ENCODE measurements around the gene PRAMEF13.
A peak's percentile ranks its signal among the peaks of the same experiment; 100 is the strongest.
"Not testable (repeated sequence)": the region's sequence is repeated elsewhere in the genome, so short reads cannot be mapped to it uniquely, and the experiment has no call there.

PRAMEF13 gene, protein sequence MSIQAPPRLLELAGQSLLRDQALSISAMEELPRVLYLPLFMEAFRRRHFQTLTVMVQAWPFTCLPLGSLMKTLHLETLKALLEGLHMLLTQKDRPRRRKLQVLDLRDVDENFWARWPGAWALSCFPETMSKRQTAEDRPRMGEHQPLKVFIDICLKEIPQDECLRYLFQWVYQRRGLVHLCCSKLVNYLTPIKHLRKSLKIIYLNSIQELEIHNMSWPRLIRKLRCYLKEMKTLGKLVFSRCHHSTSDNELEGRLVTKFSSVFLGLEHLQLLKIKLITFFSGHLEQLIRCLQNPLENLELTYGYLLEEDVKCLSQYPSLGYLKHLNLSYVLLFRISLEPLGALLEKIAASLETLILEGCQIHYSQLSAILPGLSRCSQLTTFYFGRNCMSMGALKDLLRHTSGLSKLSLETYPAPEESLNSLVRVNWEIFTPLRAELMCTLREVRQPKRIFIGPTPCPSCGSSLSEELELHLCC

DNA sequence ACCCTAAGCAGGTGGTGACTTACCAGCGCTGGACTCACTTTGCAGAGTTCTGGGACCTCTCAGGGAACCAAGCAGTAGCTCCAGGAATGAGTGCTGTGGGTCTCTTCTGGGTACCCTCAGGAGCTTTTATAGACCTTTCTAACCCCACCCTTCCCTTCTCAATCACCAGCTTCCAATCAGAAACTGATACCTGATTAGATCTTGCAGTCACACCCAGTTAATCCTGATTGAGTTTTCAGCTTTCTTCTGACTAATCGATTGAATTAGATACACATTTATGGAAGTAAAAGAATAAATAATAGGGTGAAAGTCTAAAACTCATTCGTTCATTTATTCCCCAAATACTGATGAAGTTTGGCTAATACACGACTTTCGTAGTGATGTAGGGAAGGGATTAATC, at the start of gene PRAMEF13:
Gene PRAMEF13 (minus strand): TSS at position 101 of the 400 bp plus-strand sequence. CDS start 1,820 bp downstream, outside the sequence.
- DNase-seq, result not testable (repeated sequence)

DNA sequence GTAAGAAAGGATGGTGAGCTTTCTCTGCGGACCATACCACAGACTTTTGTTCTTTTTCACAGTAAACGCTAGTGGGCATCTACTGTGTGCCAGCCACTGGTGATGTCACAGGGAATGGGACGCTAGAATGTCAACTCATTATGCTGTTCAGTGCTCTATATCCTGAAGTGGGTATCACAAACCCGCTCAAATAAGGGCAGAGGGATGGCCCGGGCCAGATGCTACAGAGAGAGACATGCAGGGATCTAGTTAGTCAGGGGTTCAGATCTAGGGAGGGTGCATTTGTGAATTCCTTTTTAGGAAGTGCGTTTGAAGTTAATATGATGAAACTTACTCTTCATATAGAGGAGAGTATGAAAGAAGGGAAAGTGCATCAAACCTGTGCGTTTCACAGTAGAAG, 45.9 kb upstream of the PRAMEF13 start:
- DNase-seq, result not testable (repeated sequence)

DNA sequence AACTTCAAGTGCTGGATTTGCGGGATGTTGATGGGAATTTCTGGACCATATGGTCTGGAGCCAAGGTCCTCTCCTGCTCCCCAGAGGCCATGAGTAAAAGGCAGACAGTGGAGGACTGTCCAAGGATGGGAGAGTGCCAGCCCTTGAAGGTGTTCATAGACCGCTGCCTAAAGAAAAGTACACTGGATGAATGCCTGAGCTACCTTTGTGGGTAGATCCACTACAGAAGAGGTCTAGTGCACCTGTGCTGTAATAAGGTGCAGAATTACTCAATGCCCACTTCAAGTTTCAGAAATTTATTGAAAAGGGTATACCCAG, 45.3 kb upstream of the PRAMEF13 start:
- DNase-seq, result not testable (repeated sequence)

DNA sequence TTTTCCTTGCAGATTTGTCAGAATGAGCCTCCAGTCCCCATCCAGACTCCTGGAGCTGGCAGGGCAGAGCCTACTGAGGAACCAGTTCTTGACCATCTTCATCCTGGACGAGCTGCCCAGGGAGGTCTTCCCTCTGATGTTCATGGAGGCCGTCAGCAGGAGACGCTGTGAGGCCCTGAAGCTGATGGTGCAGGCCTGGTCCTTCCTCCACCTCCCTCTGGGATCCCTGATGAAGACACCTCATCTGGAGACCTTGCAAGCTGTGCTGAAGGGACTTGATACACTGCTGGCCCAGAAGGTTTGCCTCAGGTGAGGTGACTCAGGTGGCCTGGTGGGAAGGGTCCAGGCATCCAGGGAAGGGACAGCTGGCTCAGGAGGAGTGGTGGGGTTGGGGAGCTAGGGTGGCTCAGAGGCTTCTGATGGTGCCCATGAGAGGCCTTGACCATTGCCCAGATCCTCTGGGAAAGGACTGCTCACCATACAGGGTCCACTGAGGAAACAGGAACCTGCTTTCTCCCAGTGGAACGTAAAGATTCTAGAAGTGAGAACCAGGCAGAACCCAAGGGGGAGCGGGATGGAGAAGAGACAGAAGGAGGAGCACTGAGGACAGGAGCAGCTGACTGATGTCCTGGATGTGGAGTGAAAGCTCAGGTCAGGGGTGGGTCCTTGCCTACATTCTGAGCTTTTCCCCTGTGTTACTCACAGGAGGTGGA, 44.8 kb upstream of the PRAMEF13 start:
- DNase-seq, result not testable (repeated sequence)

DNA sequence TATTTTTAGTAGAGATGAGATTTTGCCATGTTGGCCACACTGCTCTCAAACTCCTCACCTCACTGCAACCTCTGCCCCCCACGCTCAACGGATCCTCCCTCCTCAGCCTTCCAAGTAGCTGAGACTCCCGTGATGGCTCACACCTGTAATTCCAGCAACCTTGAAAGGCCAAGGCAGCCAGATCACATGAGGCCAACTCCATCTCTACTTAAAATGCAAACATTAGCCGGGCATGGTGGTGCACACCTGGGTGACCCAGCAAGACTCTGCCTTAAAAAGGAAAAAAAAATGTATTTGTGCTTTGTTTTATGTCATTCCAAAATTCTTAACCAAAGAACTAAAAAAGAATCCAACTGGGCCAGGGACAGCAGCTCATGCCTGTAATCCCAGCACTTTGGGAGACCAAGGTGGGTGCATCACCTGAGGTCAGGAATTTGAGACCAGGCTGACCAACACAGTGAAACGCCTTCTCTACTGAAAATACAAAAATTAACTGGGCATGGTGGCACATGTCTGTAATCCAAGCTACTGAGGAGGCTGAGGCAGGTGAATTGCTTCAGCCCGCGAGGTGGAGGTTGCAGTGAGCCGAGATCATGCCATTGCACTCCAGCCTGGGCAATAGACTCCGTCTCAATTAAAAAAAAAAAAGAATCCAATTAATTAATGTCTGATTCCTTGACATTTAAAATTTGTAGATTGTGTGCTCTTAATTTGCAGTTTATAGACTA, 42.5 kb upstream of the PRAMEF13 start:
- DNase-seq, result not testable (repeated sequence)

DNA sequence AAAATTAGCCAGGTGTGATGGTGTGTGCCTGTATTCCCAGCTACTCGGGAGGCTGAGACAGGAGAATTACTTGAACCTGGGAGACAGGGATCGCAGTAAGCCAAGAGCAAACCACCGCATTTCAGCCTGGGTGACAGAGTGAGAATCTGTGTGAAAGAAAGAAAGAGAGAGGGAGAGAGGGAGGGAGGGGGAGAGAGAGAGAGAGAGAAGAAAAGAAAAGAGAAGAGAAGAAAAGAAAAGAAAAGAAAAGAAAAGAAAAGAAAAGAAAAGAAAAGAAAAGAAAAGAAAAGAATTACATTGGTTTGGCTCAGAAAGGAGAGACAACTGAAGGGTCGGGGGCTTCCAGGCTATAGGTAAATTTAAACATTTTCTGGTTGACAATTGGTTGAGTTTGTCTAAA, 38.4 kb upstream of the PRAMEF13 start:
- not testable (repeated sequence) for DNase-seq

DNA sequence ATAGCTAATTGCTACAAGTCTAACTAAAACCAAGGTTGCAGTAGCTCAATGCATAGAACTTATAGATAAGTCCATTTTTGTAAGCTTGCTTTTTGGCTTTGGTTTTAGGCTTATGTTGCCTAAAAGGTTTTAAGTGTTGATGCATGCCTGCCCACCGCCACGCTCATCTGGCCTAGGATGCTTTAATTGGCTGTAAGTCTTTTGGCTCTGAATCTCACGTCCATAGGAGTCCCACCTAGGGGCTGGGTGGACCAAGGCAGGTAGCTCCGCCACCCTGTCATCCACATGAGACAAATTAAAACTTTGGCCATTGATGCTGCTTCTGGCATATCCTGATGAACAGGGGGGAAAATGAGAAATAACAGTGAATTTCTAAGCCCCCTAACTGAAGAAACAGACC, 36.4 kb upstream of the PRAMEF13 start:
- not testable (repeated sequence) for DNase-seq

DNA sequence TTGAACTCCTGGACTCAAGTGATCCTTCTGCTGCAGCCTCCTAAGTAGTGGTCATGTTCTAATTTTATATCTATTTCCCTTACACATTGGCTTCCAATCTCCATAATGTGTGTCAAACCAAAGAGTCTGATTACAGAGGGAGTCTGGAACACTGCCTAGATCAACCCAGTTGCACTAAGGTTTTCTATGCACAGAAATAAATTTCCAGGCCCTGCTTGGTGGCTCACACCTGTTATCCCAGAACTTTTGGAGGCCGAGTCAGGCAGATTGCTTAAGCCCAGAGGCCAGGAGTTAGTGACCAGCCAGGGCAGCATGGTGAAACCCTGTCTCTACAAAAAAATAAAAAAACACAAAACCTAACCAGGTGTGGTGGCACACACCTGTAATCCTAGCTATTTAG, 32.8 kb upstream of the PRAMEF13 start:
- not testable (repeated sequence) for DNase-seq

DNA sequence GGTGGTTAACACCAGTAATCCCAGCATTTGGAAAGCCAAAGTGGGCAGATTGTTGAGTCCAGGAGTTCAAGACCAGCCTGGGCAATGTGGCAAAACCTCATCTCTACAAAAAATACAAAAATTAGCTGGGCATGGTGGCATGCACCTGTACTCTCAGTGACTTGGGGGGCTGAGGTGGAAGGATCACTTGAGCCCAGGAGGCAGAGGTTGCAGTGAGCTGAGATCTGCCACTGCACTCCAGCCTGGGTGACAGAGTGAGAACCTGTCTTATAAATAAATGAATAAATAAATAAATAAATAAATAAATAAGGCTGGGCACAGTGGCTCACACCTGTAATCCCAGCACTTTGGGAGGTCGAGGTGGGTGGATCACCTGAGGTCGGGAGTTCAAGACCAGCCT, 30.8 kb upstream of the PRAMEF13 start:
- not testable (repeated sequence) for DNase-seq

DNA sequence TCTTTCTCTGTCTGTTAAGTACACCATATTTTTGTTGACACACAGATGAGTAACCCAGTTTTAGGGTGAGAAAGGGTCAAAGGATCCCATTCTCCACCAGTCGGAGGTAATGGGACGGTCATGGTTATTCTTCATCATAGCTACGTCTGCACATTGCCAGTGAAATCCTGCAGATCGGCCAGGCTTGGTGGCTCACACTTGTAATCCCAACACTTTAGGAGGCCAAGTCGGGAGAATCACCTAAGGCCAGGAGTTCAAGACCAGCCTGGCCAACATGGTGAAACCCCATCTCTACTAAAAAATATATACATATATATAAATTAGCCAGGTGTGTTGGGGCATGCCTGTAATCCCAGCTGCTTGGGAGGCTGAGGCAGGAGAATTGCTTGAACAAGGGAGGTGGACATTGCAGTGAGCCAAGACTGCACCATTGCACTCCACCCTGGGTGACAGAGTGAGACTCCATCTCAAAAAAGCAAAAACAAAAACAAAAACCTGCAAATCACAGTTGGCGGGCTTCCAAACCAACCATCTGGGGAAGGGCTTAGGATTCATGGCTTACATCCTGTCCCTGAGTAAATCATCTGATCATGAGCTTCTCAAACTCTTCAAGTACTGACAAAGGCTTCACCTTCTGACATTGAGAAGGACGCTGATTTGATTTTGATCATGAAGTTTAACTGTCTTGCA, 30.0 kb upstream of the PRAMEF13 start:
- not testable (repeated sequence) for DNase-seq

DNA sequence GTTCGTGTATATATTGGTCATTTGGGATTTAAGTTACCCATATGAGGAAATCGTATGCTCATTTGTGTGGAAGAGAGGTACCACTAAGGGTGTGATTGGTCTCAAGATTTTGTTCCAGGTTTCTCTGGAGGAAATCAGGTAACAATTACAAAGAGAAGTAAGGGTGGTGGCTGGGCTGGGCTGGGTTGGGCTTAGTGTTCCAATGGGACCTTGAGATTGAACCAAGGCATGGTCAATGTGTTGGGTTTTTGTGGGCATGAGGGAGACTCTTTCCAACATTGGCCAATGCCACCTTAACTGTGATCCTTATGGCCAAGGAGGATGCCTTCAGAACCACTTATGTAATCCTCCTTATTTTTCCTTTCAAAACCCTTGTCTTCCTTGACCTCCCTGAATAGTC, 29.4 kb upstream of the PRAMEF13 start:
- not testable (repeated sequence) for DNase-seq

DNA sequence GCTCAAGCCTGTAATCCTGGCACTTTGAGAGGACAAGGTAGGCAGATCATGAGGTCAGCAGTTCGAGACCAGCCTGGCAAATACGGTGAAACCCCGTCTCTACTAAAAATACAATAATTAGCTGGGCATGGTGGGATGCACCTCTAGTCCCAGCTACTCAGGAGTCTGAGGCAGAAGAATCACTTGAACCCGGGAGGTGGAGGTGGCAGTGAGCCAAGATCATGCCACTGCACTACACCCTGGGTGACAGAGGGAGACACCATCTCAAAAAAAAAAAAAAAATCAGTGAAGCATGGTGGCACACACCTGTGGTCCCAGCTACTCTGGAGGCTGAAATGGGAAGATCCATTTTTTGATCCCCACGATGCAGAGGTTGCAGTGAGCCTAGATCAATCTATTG, 28.9 kb upstream of the PRAMEF13 start:
- not testable (repeated sequence) for DNase-seq

DNA sequence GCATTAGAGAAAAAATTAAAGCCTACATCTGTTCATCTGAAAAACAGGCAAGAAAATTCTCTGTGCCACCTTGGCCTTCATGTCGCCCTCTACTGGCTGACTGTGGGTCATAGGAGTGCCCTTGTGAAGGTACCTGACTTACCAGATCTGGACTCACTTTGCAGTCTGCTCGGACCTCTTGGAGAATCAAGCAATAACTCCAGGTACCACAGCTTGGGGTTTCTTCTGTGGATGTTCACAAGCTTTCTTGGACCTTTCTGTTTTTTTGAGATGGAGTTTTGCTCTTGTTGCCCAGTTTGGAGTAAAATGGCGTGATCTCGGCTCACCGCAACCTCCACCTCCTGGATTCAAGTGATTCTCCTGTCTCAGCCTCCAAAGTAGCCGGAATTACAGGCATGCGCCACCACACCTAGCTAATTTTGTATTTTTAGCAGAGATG, 27.2 kb upstream of the PRAMEF13 start:
- peak; percentile 70 for DNase-seq

DNA sequence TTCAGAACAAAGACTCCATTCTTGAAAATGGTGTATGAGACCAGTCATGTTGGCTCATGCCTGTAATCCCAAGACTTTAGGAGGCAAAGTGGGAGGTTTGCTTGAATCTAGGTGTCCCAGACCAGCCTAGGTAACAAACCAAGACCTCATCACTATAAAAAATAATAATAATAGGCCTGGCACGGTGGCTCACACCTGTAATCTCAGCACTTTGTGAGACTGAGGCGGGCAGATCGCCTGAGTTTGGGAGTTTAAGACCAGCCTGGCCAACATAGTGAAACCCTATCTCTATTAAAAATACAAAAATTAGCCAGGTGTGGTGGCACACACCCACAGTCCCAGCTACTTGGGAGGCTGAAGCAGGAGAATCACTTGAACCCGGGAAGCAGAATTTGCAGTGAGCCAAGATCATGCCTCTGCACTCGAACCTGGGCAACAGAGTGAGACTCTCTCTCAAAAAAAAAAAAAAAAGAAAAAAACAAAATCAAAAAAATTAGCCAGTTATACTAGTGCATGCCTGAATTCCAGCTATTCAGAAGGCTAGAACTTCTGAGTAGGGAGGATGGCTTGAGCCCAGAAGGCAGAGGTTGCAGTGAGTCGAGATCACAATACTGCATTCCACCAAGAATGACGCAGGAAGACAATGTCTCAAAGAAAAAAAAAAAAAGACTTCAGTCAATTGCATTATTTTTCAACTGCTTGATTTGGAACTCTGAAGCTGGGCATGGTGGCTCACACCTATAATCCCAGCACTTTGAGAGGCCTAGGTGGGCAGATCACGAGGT, 26.3 kb upstream of the PRAMEF13 start:
- DNase-seq, result not testable (repeated sequence)

DNA sequence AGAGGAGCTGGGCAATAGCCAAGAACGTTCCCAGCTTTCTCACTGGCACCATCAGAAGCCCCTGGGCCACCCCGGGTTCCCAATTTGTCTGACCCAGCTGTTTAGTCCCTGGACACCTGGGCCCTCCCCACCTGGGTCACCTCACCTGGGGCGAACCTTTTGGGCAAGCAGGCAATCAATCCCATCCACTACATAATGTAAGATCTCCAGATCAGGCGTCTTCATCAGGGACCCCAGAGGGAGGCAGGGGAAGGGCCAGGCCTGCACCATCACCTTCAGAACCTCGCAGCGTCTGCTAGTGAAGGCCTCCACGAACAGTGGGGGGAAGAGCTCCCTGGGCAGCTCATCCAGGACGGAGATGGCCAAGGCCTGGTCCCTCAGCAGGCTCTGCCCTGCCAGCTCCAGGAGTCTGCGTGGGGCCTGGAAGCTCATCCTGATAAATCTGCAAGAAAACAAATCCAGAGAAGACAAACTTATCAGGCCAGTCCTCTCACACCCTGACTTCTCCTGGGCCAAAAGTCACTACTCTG, 24.5 kb upstream of the PRAMEF13 start, which contains the start of gene PRAMEF18:
Gene PRAMEF18 (minus strand): TSS at position 480 of the 530 bp plus-strand sequence. CDS start 48 bp downstream, at position 432.
- DNase-seq, result not testable (repeated sequence)

DNA sequence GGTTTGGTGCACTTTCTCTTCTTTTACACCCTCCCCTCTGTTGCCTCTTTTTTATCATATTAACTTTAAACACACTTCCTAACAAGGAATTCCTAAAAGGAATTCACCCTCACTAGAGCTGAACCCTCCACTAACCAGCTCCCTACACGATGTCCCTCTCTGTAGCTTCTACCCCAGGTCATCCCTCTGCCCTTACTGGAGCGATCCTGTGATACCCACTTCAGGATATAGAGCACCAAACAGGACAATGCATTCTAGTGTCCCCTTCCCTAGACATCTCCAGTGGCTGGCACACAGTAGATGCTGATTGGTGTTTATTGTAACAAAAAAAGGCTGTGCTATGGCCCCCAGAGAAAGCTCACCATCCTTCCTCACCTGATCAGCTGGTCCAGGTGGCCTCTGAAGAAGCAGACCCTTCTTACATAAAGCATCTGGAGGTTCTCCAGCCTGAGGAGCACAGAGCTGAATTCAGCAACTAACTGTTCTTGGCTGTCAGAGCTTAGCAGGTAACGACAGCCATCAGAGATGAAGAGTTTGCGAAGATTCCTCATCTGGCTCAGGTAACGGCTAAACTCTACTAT, 23.4 kb upstream of the PRAMEF13 start:
- DNase-seq, result no peak

DNA sequence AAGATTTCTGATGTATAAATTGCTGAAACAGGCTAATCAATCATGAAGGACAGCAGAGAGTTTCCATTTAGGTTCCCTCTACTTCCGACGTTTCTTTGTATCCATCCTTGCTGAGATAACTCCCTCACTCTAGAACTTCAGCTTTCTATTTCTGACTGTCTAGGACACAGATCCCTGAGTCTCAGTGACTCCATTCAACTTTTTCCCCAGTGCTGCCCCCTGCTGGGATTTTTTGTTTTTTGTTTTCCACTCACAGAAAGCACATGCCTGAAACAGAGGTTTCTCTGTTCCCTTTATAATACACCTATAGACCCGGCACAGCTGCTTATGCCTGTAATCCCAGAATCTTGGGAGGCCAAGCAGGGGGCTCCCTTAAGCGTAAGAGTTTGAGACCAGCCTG, 21.6 kb upstream of the PRAMEF13 start:
- DNase-seq, result not testable (repeated sequence)

DNA sequence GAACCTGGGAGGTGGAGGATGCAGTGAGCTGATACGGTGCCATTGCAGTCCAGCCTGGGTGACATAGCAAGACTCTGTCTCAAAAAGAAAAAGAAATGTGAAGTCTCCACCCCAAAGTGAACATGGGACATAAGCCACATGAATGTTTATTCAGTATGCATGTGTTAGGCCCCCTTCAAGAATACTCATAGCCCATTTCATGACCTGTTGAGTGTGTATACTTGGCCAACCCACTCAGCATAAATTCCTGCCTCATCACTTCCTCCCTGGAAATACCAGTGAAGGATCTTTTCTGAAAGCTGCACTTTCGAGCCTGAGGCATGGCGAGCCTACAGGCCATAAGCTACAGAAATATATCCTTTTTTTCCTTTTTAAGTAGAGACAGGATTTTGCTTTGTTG, 18.0 kb upstream of the PRAMEF13 start:
- not testable (repeated sequence) for DNase-seq

DNA sequence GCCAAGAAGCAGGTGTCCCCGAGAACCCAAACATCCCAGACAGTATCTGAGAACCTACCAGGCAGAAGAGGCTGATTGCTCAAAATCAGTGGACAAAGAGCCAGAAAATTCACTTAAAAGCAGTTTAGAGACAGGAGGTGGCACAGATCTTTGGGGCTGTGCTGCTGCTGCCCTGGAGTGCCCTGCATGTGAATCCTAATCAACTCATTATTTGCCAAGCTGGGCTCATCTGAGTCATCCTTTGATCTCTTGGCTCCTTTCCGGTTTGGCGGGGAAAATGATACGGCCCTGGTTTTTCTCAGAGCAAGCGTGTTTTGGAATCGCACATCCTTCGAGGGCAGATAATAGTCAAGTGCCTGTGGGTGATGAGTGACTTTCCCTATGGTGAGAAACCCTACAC, 15.4 kb upstream of the PRAMEF13 start:
- not testable (repeated sequence) for DNase-seq

DNA sequence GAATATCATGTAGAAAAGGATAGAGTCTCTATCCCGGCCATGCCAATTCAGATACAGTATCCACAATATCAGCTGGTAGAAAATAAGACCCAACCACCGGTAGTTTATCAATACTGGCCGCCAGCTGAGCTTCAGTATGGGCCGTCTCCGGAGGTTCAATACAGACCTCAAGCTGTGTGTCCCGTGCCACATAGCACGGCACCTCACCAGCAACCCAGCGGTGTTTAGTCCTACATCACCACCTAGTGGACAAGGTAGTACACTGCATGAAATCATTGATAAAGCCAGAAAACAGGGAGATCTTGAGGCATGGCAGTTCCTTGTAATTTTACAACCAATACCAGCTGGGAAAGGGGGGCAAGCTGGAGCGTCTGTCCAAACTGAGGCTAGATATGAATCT, 7.5 kb upstream of the PRAMEF13 start:
- not testable (repeated sequence) for DNase-seq

DNA sequence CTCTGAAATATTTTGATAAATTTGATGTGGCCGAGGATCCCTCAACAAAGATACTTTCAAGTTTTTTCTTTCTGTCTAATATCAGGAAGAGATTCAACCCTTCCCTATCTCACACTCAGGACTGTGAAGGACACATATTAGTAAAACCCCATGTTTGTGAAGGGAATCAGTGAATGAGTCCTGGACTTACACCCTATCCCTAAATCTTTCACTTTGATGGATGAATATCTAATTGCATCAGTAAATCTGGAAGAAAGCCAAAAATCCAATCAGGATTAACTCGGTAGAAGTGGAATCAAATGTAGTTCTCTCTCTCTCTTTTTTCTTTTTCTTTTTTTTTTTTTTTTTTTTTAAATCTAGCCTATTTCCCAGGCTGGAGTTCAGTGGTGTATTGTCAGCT, 29.7 kb downstream of the PRAMEF13 start, which contains the start of gene PRAMEF9:
Gene PRAMEF9 (plus strand): TSS at position 301 of the 400 bp plus-strand sequence. CDS start 3,433 bp downstream, outside the sequence.
- not testable (repeated sequence) for DNase-seq
